Measurements from ENCODE around the gene EID3. TPM values are rescaled to one million over a fixed set of nuclear protein-coding genes. Genes with fewer than 3 reads are reported as not detected.

Gene EID3
- total RNA-seq, 4 donors from 2014 or later, result 0.51 to 3.4 (median 1.00) TPM

GRCh38 chr12:104295954-104296353, 7.6 kb upstream of the EID3 start:
- intact Hi-C loops (cut with DNase I; ENCODE audit: low total_unique reads), result no loop called here
- H3K4me3 ChIP-seq, result no peak overlapping the region
- no peak for ATAC-seq
- no peak for DNase-seq
- in situ Hi-C loops (cut with MboI; ENCODE audit: low sequenced_read_pairs in 4 of 4), result loop anchor here in 1 of 4 donors (25.0 kb wide), 1 partner anchor 359 kb away; the partner anchor contains the start of gene HSP90B1
- H3K36me3 ChIP-seq, result peaks cover 0 to 55% of the 10 kb centered on the region in 2 donors
- peak overlapping the region in 2 of 4 donors; percentile 28 to 30 for H3K27ac ChIP-seq
- TF ChIP-seq POLR2A (IDR thresholded peaks at IDR 0.05), result no peak
- no peak for TF ChIP-seq CTCF (IDR thresholded peaks at IDR 0.05 in 4 of 5, conservative IDR thresholded peaks at IDR 0.05 in 1 of 5)
- no peaks in the 10 kb centered on the region for H3K27me3 ChIP-seq
- peaks cover 24 to 26% of the 10 kb centered on the region in 2 donors for H3K4me1 ChIP-seq
- no peaks in the 10 kb centered on the region for H3K9me3 ChIP-seq

GRCh38 chr12:104296718-104297117, 6.8 kb upstream of the EID3 start:
- H3K27ac ChIP-seq, result no peak overlapping the region
- no peaks in the 10 kb centered on the region for H3K9me3 ChIP-seq
- no peak for ATAC-seq
- no peaks in the 10 kb centered on the region for H3K27me3 ChIP-seq
- intact Hi-C loops (cut with DNase I; ENCODE audit: low total_unique reads), result no loop called here
- TF ChIP-seq POLR2A (IDR thresholded peaks at IDR 0.05), result no peak
- TF ChIP-seq CTCF (IDR thresholded peaks at IDR 0.05 in 4 of 5, conservative IDR thresholded peaks at IDR 0.05 in 1 of 5), result no peak
- in situ Hi-C loops (cut with MboI; ENCODE audit: low sequenced_read_pairs in 4 of 4), result loop anchor here in 1 of 4 donors (25.0 kb wide), 1 partner anchor 359 kb away; the partner anchor contains the start of gene HSP90B1
- peaks cover 24 to 29% of the 10 kb centered on the region in 2 donors for H3K4me1 ChIP-seq
- peaks cover 0 to 53% of the 10 kb centered on the region in 2 donors for H3K36me3 ChIP-seq
- no peak overlapping the region for H3K4me3 ChIP-seq
- no peak for DNase-seq

- Histone ChIP-seq H3K4me1 (peaks cover 24 to 31% of the 10 kb centered on the region in 2 donors), H3K4me3 (no peak overlapping the region), H3K36me3 (peaks cover 0 to 44% of the 10 kb centered on the region in 2 donors), H3K27me3 (no peaks in the 10 kb centered on the region), H3K9me3 (no peaks in the 10 kb centered on the region), H3K27ac (no peak overlapping the region)
- intact Hi-C loops (cut with DNase I; ENCODE audit: low total_unique reads) (no loop called here), in situ Hi-C loops (cut with MboI; ENCODE audit: low sequenced_read_pairs in 4 of 4) (loop anchor here in 1 of 4 donors (25.0 kb wide), 1 partner anchor 360 kb away; the partner anchor contains the start of gene HSP90B1)
- no peak for TF ChIP-seq POLR2A (IDR thresholded peaks at IDR 0.05)
- no peak for TF ChIP-seq CTCF (IDR thresholded peaks at IDR 0.05 in 4 of 5, conservative IDR thresholded peaks at IDR 0.05 in 1 of 5)
- DNase-seq (no peak), ATAC-seq (no peak)
Measured at GRCh38 chr12:104297477-104298113, 5.9 kb upstream of the EID3 start.

- in situ Hi-C loops (cut with MboI; ENCODE audit: low sequenced_read_pairs in 4 of 4), result loop anchor here in 2 of 4 donors (10.0 to 25.0 kb wide), 2 partner anchors 85 to 363 kb away; partner anchors contain the start of genes HSP90B1 (in 1 of the 2) and TXNRD1 (in 1 of the 2)
- DNase-seq, result no peak
- ATAC-seq, result no peak
- H3K4me1 ChIP-seq, result peaks cover 34 to 41% of the 10 kb centered on the region in 2 donors
- no peak for TF ChIP-seq CTCF (IDR thresholded peaks at IDR 0.05 in 4 of 5, conservative IDR thresholded peaks at IDR 0.05 in 1 of 5)
- no peak for TF ChIP-seq POLR2A (IDR thresholded peaks at IDR 0.05)
- H3K36me3 ChIP-seq, result peaks cover 0 to 30% of the 10 kb centered on the region in 2 donors
- intact Hi-C loops (cut with DNase I; ENCODE audit: low total_unique reads), result no loop called here
- no peaks in the 10 kb centered on the region for H3K27me3 ChIP-seq
- no peaks in the 10 kb centered on the region for H3K9me3 ChIP-seq
- peak overlapping the region; percentile 8 to 37 (median 30) for H3K27ac ChIP-seq
- H3K4me3 ChIP-seq, result no peak overlapping the region
Measured at GRCh38 chr12:104299842-104300481, 3.6 kb upstream of the EID3 start.

Data from gastrocnemius medialis (tissue), 4 donors.